Measurements from ENCODE around the gene DLG4. TPM values are rescaled to one million over a fixed set of nuclear protein-coding genes. Genes with fewer than 3 reads are reported as not detected.

DLG4 gene
- total RNA-seq, 1 experiment from 2014 or later, result 59.7 TPM

GRCh38 chr17:7218166-7218565 is 1.5 kb downstream of the DLG4 start (continued):
- TF ChIP-seq, protein P1, sequence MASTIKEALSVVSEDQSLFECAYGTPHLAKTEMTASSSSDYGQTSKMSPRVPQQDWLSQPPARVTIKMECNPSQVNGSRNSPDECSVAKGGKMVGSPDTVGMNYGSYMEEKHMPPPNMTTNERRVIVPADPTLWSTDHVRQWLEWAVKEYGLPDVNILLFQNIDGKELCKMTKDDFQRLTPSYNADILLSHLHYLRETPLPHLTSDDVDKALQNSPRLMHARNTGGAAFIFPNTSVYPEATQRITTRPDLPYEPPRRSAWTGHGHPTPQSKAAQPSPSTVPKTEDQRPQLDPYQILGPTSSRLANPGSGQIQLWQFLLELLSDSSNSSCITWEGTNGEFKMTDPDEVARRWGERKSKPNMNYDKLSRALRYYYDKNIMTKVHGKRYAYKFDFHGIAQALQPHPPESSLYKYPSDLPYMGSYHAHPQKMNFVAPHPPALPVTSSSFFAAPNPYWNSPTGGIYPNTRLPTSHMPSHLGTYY (CRISPR knock-in tag; IDR thresholded peaks at IDR 0.05), result no peak

DNA sequence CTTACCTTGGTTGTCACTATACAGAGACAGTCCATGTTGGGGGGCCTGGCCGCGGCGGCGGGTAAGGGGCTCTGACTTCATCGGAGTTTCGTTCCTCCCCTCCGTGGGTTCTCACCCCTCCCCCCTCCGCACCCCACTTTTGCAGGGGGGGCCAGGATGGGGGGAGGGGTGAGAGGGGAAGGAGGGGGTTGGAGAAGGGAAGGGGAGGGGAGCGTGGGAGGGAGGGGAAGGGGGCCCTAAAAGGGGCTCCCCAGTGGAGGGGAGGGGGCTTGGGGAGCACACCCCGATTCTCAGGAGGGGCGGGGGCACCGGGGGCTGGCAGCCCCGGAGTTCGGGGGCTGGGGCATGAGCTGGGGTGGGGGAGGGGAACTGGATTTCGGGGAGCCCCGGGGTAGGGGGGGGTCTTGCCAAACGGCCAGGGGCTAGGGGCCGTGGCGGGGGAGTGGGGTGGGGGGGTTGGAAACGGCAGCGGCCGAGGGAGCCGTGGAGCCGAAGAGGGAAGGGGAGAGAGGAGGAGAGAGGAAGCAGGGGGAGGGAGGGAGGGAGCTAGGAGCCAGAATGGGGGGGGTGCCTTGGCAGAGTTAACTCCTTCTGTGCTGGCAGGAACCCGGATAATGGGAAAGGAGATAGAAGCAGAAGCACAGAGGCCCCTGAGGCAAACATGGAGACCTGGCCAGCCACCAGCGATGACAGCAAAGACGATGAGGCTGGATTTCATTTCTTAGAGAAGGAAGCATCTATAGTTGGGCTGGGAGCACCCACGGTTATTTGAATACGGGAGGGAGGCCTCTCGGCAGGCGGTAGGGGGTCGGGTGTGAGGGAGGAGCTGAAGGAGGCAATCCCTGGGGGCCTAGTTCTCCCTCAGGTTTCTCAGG is 2.3 kb downstream of the DLG4 start:
- H3K27me3 Mint-ChIP-seq (ENCODE audit: low read depth), result peaks cover 4% of the 10 kb centered on the region; the same call in 1 of the 2 replicates
- no peak for ATAC-seq
- TF ChIP-seq ATF1 (CRISPR knock-in tag; IDR thresholded peaks at IDR 0.05) (0 out of 2 replicates have a peak, but pooled peaks have one; percentile 35), MXD4 (CRISPR knock-in tag; IDR thresholded peaks at IDR 0.05; ENCODE audit: borderline replicate concordance) (no peak), SP1 (CRISPR knock-in tag; conservative IDR thresholded peaks at IDR 0.05) (0 out of 2 replicates have a peak, but pooled peaks have one; percentile 9), FOXP4 (CRISPR knock-in tag; IDR thresholded peaks at IDR 0.05) (no peak), TP53 (CRISPR knock-in tag; IDR thresholded peaks at IDR 0.05) (no peak)
- CTCF ChIA-PET, result interaction anchor here (0.6 to 4.8 kb wide), 6 partner anchors 9 to 620 kb away, joined by 3 to 24 read pairs (median 4); partner anchors contain the start of gene DVL2
- H3K4me3 Mint-ChIP-seq, result peak overlapping the region; percentile 78
- H3K27ac Mint-ChIP-seq, result peak overlapping the region; percentile 79; the same call in 1 of the 2 replicates
- peaks cover 57% of the 10 kb centered on the region for H3K4me1 Mint-ChIP-seq
- POLR2A ChIA-PET, result no interaction called here
- no peak for DNase-seq (ENCODE audit: low spot score)
- no peaks in the 10 kb centered on the region for H3K9me3 Mint-ChIP-seq
- no peaks in the 10 kb centered on the region for H3K36me3 Mint-ChIP-seq

DNA sequence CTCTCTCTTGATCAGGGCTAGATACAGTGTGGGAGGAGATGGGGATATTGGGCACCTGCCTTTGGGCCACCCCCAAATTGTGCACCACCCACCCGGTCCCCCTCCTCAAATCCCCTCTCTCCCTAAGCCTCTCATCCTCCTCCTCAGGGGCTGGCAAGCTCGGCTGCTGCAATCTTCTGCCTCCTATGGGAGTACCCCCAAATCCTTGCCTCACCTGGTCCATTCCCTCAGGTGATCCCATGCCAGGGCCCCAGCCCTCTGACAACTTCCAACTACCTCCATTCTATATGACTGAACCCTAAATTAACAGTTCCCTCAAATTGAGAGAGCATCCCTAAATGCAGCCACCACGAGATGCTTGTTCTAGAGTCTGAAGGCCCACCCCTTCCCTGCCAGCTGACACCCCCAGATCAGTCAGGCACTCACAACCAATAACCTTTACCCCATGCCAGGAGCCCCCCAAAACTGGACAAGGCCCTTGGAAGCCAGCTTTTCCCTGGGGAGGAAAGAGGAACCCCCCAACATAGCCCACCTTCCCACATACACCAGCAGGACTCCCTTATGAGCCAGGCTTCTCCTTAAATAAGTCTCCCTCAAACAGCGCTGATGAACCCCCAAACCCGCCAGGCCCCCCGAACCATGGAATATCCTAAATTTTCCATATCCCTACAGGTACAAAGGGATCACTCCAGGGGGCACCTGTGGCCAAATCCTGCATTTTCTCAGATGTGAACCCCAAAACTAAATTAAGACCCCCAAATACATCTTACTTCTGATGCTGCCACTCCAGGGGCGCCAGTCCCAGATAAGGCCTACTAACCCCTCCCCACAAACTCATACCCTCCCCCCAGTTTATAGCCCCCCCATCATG is 3.2 kb downstream of the DLG4 start:
- Mint-ChIP-seq H3K9me3 (no peaks in the 10 kb centered on the region), H3K4me3 (peak overlapping the region; percentile 77), H3K4me1 (peaks cover 64% of the 10 kb centered on the region), H3K27ac (peak overlapping the region; percentile 96), H3K27me3 (ENCODE audit: low read depth) (peaks cover 4% of the 10 kb centered on the region; the same call in 1 of the 2 replicates), H3K36me3 (no peaks in the 10 kb centered on the region)
- TF ChIP-seq ETV6 (CRISPR knock-in tag; IDR thresholded peaks at IDR 0.05) (no peak), ZNF281 (CRISPR knock-in tag; IDR thresholded peaks at IDR 0.05) (no peak), NR1H2 (CRISPR knock-in tag; IDR thresholded peaks at IDR 0.05) (no peak), E2F5 (CRISPR knock-in tag; IDR thresholded peaks at IDR 0.05) (no peak)
- TF ChIP-seq, protein P2, sequence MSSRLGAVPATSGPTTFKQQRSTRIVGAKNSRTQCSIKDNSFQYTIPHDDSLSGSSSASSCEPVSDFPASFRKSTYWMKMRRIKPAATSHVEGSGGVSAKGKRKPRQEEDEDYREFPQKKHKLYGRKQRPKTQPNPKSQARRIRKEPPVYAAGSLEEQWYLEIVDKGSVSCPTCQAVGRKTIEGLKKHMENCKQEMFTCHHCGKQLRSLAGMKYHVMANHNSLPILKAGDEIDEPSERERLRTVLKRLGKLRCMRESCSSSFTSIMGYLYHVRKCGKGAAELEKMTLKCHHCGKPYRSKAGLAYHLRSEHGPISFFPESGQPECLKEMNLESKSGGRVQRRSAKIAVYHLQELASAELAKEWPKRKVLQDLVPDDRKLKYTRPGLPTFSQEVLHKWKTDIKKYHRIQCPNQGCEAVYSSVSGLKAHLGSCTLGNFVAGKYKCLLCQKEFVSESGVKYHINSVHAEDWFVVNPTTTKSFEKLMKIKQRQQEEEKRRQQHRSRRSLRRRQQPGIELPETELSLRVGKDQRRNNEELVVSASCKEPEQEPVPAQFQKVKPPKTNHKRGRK (CRISPR knock-in tag; IDR thresholded peaks at IDR 0.05; ENCODE audit: borderline replicate concordance), result no peak
- ChIA-PET CTCF (interaction anchor here (0.6 to 2.9 kb wide), 6 partner anchors 52 to 171 kb away, joined by 3 to 11 read pairs (median 4); no protein-coding TSS in a partner anchor), POLR2A (no interaction called here)
- DNase-seq (ENCODE audit: low spot score) (no peak), ATAC-seq (no peak)
